ENCODE results near the gene PCED1B.

PCED1B gene

GRCh38 chr12:47067771-47068431 lies 11.5 kb upstream of the PCED1B start:
- DNase-seq: no peak

GRCh38 chr12:47068539-47068938 lies 10.9 kb upstream of the PCED1B start:
- DNase-seq: no peak

- DNase-seq: no peak
Measured at GRCh38 chr12:47070310-47070709, 9.1 kb upstream of the PCED1B start.

GRCh38 chr12:47071241-47071852 lies 8.1 kb upstream of the PCED1B start:
- no peak for DNase-seq

GRCh38 chr12:47073951-47074350 lies 5.5 kb upstream of the PCED1B start:
- DNase-seq: no peak

GRCh38 chr12:47074757-47075156 lies 4.7 kb upstream of the PCED1B start:
- no peak for DNase-seq

- DNase-seq: no peak
Measured at GRCh38 chr12:47075192-47076084, 4.0 kb upstream of the PCED1B start.

- DNase-seq: no peak
Measured at GRCh38 chr12:47077206-47078085, 2.0 kb upstream of the PCED1B start.

- DNase-seq: no peak
Measured at GRCh38 chr12:47078086-47078395, 1.4 kb upstream of the PCED1B start.

- DNase-seq: no peak
Measured at GRCh38 chr12:47078733-47079467, 521 bp upstream of the PCED1B start.

GRCh38 chr12:47079981-47080724 lies 732 bp downstream of the PCED1B start:
- no peak for DNase-seq

GRCh38 chr12:47080725-47081502 lies 1.5 kb downstream of the PCED1B start:
- DNase-seq: peak; percentile 43

- no peak for DNase-seq
Measured at GRCh38 chr12:47082283-47082682, 2.9 kb downstream of the PCED1B start.

GRCh38 chr12:47082796-47083621 lies 3.6 kb downstream of the PCED1B start:
- no peak for DNase-seq

- no peak for DNase-seq
Measured at GRCh38 chr12:47084172-47084571, 4.8 kb downstream of the PCED1B start.

- peak; percentile 57 for DNase-seq
Measured at GRCh38 chr12:47085815-47086252, 6.4 kb downstream of the PCED1B start.

GRCh38 chr12:47087088-47087688 lies 7.8 kb downstream of the PCED1B start:
- no peak for DNase-seq

GRCh38 chr12:47088021-47088944 lies 8.9 kb downstream of the PCED1B start:
- no peak for DNase-seq

Data from MV-4-11 (cell line).